Measurements from ENCODE around the gene PPM1L.

Gene PPM1L

GRCh38 chr3:160941885-160942494 lies 186.0 kb downstream of the PPM1L start:
- no peak overlapping the region for H3K23ac ChIP-seq (ENCODE audit: low read length in 2 of 2)
- no peak overlapping the region for H3K27ac ChIP-seq (ENCODE audit: low read length, poor library complexity, severe bottlenecking)
- H2AFZ ChIP-seq (ENCODE audit: low read depth, low read length): no peak overlapping the region
- no peak overlapping the region for H4K8ac ChIP-seq (ENCODE audit: low read length)
- H2BK120ac ChIP-seq (ENCODE audit: low read depth, low read length): no peak overlapping the region
- no peak overlapping the region for H2BK12ac ChIP-seq (ENCODE audit: low read length in 2 of 2)
- peak; percentile 79 for DNase-seq
- WGBS: 40% methylated on average over 1 of the region's 5 CpGs
- no peaks in the 10 kb centered on the region for H3K36me3 ChIP-seq (ENCODE audit: control insufficient read depth in 1 of 2, insufficient read depth in 2 of 2, low read depth in 1 of 2, low read length in 2 of 2)
- no peak overlapping the region for H3K14ac ChIP-seq (ENCODE audit: low read length in 2 of 2)
- no peaks in the 10 kb centered on the region for H3K9me3 ChIP-seq (ENCODE audit: control insufficient read depth, low read length)
- peak overlapping the region; percentile 41 for H3K9ac ChIP-seq (ENCODE audit: low read length)
- no peak overlapping the region for H3K4me2 ChIP-seq (ENCODE audit: low read length, poor library complexity, severe bottlenecking)
- no peak overlapping the region for H2AK5ac ChIP-seq (ENCODE audit: low read length, severe bottlenecking)
- no peak overlapping the region for H3K4me3 ChIP-seq (ENCODE audit: insufficient read depth in 1 of 2, low read depth in 1 of 2, low read length in 2 of 2)
- no peaks in the 10 kb centered on the region for H3K27me3 ChIP-seq (ENCODE audit: control insufficient read depth in 1 of 2, insufficient read depth in 1 of 2, low read length in 2 of 2)
- H2BK5ac ChIP-seq (ENCODE audit: low read depth, low read length, poor library complexity, severe bottlenecking): no peak overlapping the region
- H2BK15ac ChIP-seq (ENCODE audit: low read depth, poor library complexity, severe bottlenecking): no peak overlapping the region
- no peaks in the 10 kb centered on the region for H3K4me1 ChIP-seq (ENCODE audit: control insufficient read depth, insufficient read depth, low read depth, low read length)
- H3K79me1 ChIP-seq (replicated peaks; ENCODE audit: low read length, poor library complexity, severe bottlenecking): no peaks in the 10 kb centered on the region
- no peak overlapping the region for H3K18ac ChIP-seq (ENCODE audit: low read depth in 1 of 2, low read length in 2 of 2)
- H3K4ac ChIP-seq (ENCODE audit: low read depth in 1 of 2, low read length in 2 of 2): no peak overlapping the region
- H4K91ac ChIP-seq (ENCODE audit: low read length): no peak overlapping the region

GRCh38 chr3:160943996-160944395 lies 188.0 kb downstream of the PPM1L start:
- no peaks in the 10 kb centered on the region for H3K4me1 ChIP-seq (ENCODE audit: control insufficient read depth, insufficient read depth, low read depth, low read length)
- H3K4me3 ChIP-seq (ENCODE audit: insufficient read depth in 1 of 2, low read depth in 1 of 2, low read length in 2 of 2): no peak overlapping the region
- no peak overlapping the region for H3K9ac ChIP-seq (ENCODE audit: low read length)
- H3K4ac ChIP-seq (ENCODE audit: low read depth in 1 of 2, low read length in 2 of 2): no peak overlapping the region
- H3K14ac ChIP-seq (ENCODE audit: low read length in 2 of 2): no peak overlapping the region
- no peak for DNase-seq
- no peaks in the 10 kb centered on the region for H3K79me1 ChIP-seq (replicated peaks; ENCODE audit: low read length, poor library complexity, severe bottlenecking)
- no peak overlapping the region for H2BK12ac ChIP-seq (ENCODE audit: low read length in 2 of 2)
- no peaks in the 10 kb centered on the region for H3K27me3 ChIP-seq (ENCODE audit: control insufficient read depth in 1 of 2, insufficient read depth in 1 of 2, low read length in 2 of 2)
- H2BK5ac ChIP-seq (ENCODE audit: low read depth, low read length, poor library complexity, severe bottlenecking): no peak overlapping the region
- no peak overlapping the region for H2AFZ ChIP-seq (ENCODE audit: low read depth, low read length)
- H2AK5ac ChIP-seq (ENCODE audit: low read length, severe bottlenecking): no peak overlapping the region
- no peak overlapping the region for H2BK15ac ChIP-seq (ENCODE audit: low read depth, poor library complexity, severe bottlenecking)
- no peak overlapping the region for H3K4me2 ChIP-seq (ENCODE audit: low read length, poor library complexity, severe bottlenecking)
- H3K18ac ChIP-seq (ENCODE audit: low read depth in 1 of 2, low read length in 2 of 2): no peak overlapping the region
- no peak overlapping the region for H2BK120ac ChIP-seq (ENCODE audit: low read depth, low read length)
- H3K27ac ChIP-seq (ENCODE audit: low read length, poor library complexity, severe bottlenecking): no peak overlapping the region
- H3K36me3 ChIP-seq (ENCODE audit: control insufficient read depth in 1 of 2, insufficient read depth in 2 of 2, low read depth in 1 of 2, low read length in 2 of 2): no peaks in the 10 kb centered on the region
- no peak overlapping the region for H4K8ac ChIP-seq (ENCODE audit: low read length)
- no peak overlapping the region for H3K23ac ChIP-seq (ENCODE audit: low read length in 2 of 2)
- H3K9me3 ChIP-seq (ENCODE audit: control insufficient read depth, low read length): no peaks in the 10 kb centered on the region
- 100% methylated on average over 1 of the region's 1 CpG for WGBS
- H4K91ac ChIP-seq (ENCODE audit: low read length): no peak overlapping the region

- H2BK15ac ChIP-seq (ENCODE audit: low read depth, poor library complexity, severe bottlenecking): no peak overlapping the region
- H3K36me3 ChIP-seq (ENCODE audit: control insufficient read depth in 1 of 2, insufficient read depth in 2 of 2, low read depth in 1 of 2, low read length in 2 of 2): no peaks in the 10 kb centered on the region
- no peak overlapping the region for H2AK5ac ChIP-seq (ENCODE audit: low read length, severe bottlenecking)
- WGBS: 97% methylated on average over 2 of the region's 2 CpGs
- H3K27me3 ChIP-seq (ENCODE audit: control insufficient read depth in 1 of 2, insufficient read depth in 1 of 2, low read length in 2 of 2): peaks cover 0 to 2% of the 10 kb centered on the region in 2 experiments
- no peak overlapping the region for H4K8ac ChIP-seq (ENCODE audit: low read length)
- no peaks in the 10 kb centered on the region for H3K79me1 ChIP-seq (replicated peaks; ENCODE audit: low read length, poor library complexity, severe bottlenecking)
- H3K4ac ChIP-seq (ENCODE audit: low read depth in 1 of 2, low read length in 2 of 2): no peak overlapping the region
- H2BK12ac ChIP-seq (ENCODE audit: low read length in 2 of 2): no peak overlapping the region
- H4K91ac ChIP-seq (ENCODE audit: low read length): no peak overlapping the region
- no peak overlapping the region for H3K18ac ChIP-seq (ENCODE audit: low read depth in 1 of 2, low read length in 2 of 2)
- no peaks in the 10 kb centered on the region for H3K9me3 ChIP-seq (ENCODE audit: control insufficient read depth, low read length)
- no peak overlapping the region for H2BK120ac ChIP-seq (ENCODE audit: low read depth, low read length)
- no peak overlapping the region for H3K4me2 ChIP-seq (ENCODE audit: low read length, poor library complexity, severe bottlenecking)
- H3K9ac ChIP-seq (ENCODE audit: low read length): no peak overlapping the region
- no peak overlapping the region for H3K27ac ChIP-seq (ENCODE audit: low read length, poor library complexity, severe bottlenecking)
- no peaks in the 10 kb centered on the region for H3K4me1 ChIP-seq (ENCODE audit: control insufficient read depth, insufficient read depth, low read depth, low read length)
- H2AFZ ChIP-seq (ENCODE audit: low read depth, low read length): no peak overlapping the region
- H3K14ac ChIP-seq (ENCODE audit: low read length in 2 of 2): no peak overlapping the region
- no peak overlapping the region for H3K23ac ChIP-seq (ENCODE audit: low read length in 2 of 2)
- H3K4me3 ChIP-seq (ENCODE audit: insufficient read depth in 1 of 2, low read depth in 1 of 2, low read length in 2 of 2): no peak overlapping the region
- H2BK5ac ChIP-seq (ENCODE audit: low read depth, low read length, poor library complexity, severe bottlenecking): no peak overlapping the region
- no peak for DNase-seq
These were observed 189.3 kb downstream of the PPM1L start for GRCh38 chr3:160945336-160945735.

- Histone ChIP-seq H4K8ac (ENCODE audit: low read length) (no peak overlapping the region), H3K9ac (ENCODE audit: low read length) (no peak overlapping the region), H3K36me3 (ENCODE audit: control insufficient read depth in 1 of 2, insufficient read depth in 2 of 2, low read depth in 1 of 2, low read length in 2 of 2) (no peaks in the 10 kb centered on the region), H2BK15ac (ENCODE audit: low read depth, poor library complexity, severe bottlenecking) (no peak overlapping the region), H3K18ac (ENCODE audit: low read depth in 1 of 2, low read length in 2 of 2) (no peak overlapping the region), H3K4me1 (ENCODE audit: control insufficient read depth, insufficient read depth, low read depth, low read length) (no peaks in the 10 kb centered on the region), H2AK5ac (ENCODE audit: low read length, severe bottlenecking) (no peak overlapping the region), H3K14ac (ENCODE audit: low read length in 2 of 2) (no peak overlapping the region), H3K4ac (ENCODE audit: low read depth in 1 of 2, low read length in 2 of 2) (no peak overlapping the region), H3K4me2 (ENCODE audit: low read length, poor library complexity, severe bottlenecking) (no peak overlapping the region), H2BK120ac (ENCODE audit: low read depth, low read length) (no peak overlapping the region), H2BK12ac (ENCODE audit: low read length in 2 of 2) (no peak overlapping the region), H2BK5ac (ENCODE audit: low read depth, low read length, poor library complexity, severe bottlenecking) (no peak overlapping the region), H3K79me1 (replicated peaks; ENCODE audit: low read length, poor library complexity, severe bottlenecking) (no peaks in the 10 kb centered on the region), H4K91ac (ENCODE audit: low read length) (no peak overlapping the region), H3K27me3 (ENCODE audit: control insufficient read depth in 1 of 2, insufficient read depth in 1 of 2, low read length in 2 of 2) (peaks cover 0 to 4% of the 10 kb centered on the region in 2 experiments), H3K4me3 (ENCODE audit: insufficient read depth in 1 of 2, low read depth in 1 of 2, low read length in 2 of 2) (no peak overlapping the region), H3K23ac (ENCODE audit: low read length in 2 of 2) (no peak overlapping the region), H3K9me3 (ENCODE audit: control insufficient read depth, low read length) (no peaks in the 10 kb centered on the region), H2AFZ (ENCODE audit: low read depth, low read length) (no peak overlapping the region), H3K27ac (ENCODE audit: low read length, poor library complexity, severe bottlenecking) (no peak overlapping the region)
- no peak for DNase-seq
- 76% methylated on average over 3 of the region's 3 CpGs for WGBS
These were observed 192.2 kb downstream of the PPM1L start for GRCh38 chr3:160948273-160948672.

All from mesenchymal stem cell (in vitro differentiated cells and primary cell).